CD4-positive, alpha-beta T cell treated with Interleukin-17A for 1 hour (primary cell): ENCODE measurements around the gene HRH2.

Source experiments
- DNase-seq: peaks from one replicate; pipeline ENCODE4 v3.0.0-alpha.2; 2020

Gene HRH2

DNA sequence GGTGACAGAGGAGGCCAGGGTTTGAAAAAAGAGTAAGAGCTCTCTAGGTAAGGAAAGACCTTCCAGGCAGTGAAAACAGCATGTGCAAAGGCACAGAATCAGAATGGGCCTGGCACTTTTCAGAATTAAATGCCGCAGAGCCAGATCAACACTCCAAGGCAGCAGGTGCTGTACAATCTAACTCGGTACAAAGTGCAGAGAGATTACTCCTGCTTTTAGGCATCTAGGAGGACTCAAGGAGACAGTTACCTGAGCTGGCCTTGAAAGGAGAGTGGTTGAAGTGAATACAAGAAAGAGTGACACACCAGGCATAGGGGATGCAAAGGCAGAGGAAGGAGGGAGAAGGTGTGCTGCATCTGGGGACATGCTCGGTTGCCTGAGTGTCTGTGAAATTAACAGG lies 21.5 kb downstream of the HRH2 start:
- no peak for DNase-seq

DNA sequence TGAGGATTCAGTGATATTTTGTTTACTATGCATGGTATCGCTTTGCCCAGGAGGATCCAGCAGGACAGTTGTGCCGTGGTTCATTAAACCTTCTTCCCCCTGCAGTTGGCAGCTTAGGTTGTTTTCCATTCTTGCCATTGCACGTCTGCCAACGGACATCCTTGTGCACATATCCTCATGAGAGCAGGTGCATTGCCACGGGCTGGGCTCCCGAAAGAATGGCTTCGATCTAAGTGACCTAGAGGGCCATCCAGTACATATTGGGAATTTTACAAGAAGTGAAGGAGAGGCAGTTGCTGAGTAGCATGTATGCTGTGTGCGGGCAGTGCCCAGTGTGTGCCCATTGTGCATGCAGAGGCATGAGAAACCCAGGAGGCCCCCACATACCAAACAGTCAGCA lies 22.1 kb downstream of the HRH2 start:
- DNase-seq: no peak

DNA sequence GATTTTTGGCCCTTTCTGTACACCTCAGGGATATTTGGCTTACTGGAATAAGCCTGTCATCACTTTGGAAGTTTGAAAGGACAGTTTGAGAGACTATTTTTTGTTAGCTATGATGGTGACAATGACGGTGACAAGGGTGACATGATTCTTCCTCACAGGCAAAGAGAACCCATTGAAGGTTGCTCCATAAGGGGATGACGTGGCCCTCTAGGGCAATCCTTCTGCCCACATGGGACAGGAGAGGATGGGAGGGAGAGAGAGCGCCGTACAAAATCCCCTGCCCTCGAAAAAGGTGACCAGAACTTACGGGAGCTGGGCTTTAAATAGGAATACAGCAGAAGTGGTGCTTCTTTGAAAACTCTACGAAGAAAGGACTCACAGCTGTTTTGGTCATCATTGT lies 22.6 kb downstream of the HRH2 start:
- DNase-seq: no peak

DNA sequence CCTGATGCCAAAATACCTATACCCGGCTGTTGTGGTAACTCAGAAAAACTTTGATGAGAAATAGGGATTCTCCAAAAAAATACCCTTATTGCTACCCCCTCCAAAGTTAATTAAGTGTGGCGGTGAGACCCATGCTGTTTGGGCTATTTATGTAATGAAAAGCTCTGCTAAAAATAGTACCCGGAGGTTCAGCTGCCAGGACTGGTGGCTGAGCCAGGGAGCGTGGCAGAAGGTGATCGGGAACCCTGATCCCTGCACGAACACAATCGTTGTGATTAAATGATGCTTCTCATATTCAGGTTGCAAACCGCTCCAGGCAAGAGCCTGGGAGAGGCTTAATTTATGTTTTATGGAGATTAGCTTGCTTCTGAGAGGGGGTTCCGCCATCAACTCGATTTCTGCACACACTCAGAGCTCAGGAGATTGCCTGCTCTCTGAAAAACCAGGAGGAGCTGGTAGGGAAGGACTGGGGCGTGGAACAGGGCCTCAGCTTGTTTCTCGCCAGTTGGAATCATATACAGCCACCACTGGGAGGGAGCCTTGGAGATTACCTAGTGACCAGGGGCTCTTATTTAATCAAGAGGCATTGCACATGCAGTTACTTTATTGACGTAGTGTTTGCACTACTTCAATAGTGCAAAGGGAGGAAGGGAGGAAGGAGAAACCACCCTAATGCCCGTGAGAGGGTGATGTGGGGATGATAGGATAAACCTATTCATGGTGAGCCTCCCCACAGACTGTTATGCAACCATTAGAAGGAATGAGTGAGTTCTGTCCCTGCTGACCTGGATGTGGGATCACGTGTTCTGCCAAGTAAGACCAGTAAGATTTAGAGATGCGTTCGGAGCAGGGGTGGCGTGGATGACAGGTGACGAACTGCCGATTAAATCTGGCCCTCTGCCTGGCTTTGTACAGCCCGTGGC lies 23.4 kb downstream of the HRH2 start:
- no peak for DNase-seq

DNA sequence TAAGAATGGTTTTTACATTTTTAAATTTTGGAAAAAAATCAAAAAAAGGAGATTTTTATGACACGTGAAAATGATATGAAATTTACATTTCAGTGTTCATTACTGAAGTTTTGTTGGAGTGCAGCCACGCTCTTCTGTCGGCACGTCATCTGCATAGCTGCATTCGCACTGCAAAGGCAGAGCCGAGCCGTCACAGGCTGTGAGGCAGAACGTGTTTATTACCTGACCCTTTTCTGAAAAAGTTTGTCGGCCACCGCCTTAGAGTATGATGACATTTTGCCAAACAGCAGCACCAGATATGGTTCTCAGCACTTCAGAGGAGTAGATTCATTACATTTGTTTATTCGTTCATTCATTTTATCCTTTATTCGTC lies 24.1 kb downstream of the HRH2 start:
- no peak for DNase-seq

DNA sequence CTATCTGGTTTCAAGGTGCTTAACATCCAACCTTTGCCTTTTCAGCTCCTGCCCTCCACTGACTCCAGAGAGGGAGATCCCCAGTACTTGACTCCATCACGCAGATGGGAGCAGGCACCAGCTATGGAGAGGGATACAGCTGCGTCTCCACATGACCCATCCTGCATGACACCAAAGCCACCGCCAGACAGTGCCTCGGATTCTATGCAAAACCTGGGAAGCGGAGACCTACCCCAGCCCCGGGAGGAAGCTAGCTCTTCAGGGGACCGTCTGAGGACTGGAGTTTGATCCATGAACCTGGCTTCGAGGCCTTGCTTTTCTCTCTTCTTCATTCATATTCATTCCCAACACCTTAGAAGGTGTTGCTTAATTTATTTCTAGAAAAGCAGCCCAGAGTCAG lies 24.8 kb downstream of the HRH2 start:
- DNase-seq: no peak

DNA sequence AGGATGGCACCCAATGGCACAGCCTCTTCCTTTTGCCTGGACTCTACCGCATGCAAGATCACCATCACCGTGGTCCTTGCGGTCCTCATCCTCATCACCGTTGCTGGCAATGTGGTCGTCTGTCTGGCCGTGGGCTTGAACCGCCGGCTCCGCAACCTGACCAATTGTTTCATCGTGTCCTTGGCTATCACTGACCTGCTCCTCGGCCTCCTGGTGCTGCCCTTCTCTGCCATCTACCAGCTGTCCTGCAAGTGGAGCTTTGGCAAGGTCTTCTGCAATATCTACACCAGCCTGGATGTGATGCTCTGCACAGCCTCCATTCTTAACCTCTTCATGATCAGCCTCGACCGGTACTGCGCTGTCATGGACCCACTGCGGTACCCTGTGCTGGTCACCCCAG lies 25.4 kb downstream of the HRH2 start:
- DNase-seq: no peak

DNA sequence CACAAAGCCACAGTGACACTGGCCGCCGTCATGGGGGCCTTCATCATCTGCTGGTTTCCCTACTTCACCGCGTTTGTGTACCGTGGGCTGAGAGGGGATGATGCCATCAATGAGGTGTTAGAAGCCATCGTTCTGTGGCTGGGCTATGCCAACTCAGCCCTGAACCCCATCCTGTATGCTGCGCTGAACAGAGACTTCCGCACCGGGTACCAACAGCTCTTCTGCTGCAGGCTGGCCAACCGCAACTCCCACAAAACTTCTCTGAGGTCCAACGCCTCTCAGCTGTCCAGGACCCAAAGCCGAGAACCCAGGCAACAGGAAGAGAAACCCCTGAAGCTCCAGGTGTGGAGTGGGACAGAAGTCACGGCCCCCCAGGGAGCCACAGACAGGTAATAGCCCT lies 26.1 kb downstream of the HRH2 start:
- DNase-seq: no peak

DNA sequence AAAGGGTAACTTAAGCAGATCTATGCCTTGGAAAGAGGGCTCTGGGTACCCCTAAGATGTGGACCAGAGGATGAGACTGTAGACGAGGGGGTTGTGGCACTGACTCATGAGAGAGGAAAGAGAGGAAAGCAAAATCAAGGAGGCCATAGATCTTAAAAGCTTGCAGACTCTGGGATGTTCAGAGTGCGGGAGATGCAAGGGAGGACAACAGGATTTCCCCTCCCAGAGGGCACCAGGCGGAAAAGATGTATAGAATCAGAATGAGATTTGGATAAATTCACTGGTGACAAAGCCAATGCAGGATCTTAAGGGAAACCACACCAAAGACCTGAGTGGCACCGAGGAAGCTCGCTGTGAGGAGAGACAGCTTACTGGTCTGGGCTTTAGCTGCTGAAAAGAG lies 27.1 kb downstream of the HRH2 start:
- no peak for DNase-seq

DNA sequence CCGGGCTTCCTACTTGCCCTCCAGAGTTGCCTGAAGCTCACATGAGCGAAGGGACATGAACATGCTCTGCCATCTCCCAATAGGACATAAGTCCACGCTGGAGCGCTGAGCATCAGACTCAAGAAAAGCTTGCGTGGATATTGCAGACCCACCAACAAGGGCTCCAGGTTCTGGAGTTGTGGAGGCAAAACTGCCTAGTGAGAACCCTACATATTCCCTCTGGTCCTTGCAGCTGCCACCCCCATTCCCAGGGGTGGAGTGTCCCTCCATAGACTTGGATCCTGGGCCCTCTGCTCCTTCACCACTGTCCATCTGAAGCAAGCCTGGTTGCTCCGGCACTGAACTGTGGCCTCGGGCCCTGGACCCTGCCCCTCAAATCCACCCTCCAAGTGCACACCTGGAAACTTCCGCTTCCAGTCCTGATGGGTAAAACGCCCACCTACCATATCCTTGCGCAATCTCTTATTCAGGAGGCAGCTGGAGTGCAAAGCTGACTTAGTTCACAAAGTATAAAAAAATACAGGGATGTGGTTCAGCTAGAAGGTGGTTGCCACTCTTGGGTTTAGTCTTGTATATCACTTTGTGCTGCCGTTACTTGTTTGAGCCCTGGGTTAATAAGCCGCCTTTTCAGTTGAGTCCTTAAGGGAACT lies 28.0 kb downstream of the HRH2 start:
- no peak for DNase-seq

DNA sequence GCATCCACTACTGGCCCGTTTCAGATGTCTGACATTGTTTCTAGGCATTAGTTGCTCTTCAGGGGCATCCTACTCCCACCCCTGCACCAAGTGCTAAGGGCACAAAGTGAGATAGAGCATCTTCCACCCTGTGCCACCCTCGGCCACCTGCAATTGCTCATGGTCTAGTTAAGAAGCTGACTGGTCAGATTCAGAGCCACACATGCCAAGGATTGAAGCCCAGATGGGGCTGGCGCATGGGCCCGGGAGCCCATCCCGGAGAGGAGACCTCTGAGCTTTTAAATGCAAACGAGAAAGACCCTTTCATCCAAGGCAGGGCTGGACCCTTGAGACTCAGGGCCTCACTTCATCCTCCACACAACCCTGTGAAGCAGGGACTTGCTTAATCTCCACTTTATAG lies 28.5 kb downstream of the HRH2 start:
- DNase-seq: no peak

DNA sequence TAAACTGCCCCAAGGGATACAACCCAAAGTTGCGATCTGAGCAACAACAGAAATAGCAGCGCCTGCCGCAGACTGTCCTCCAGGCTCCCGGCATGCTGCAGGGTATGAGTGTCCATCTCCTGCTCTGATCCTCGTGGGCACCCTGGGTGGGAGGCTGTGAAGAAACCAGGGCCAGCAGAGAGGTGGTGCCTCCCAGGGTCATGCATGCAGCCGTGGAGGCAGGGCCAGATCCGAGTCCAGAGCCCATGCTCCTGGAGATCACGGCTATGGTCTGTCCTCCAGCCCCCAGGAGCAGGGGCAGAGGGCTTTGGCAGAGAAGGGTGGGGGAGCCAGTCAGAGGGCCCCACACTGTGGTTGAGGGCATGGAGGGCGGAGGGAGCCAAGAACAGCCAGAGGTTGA lies 29.0 kb downstream of the HRH2 start:
- DNase-seq: no peak

DNA sequence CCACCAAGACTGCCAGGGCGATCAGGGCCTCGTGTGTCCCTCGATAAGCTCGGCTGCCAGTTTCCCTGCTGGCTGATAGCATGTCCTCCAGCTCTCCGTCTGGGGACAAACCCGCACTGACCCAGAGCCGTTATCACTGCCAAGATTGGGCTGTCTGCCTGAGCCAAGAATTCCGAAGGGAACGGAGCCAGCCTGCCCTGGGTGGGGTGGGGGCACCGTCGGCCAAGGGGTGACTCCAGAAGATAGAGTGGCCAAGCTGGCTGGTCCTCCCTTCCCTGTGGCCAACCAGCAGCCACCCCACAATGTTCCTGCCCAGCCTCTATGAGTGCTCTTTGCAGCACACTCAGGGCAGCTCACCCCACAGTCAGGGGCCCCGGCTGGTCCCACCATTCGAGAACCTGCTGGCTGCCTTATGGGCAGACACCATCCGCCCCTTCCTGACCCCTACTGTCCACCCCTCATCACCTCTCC lies 29.4 kb downstream of the HRH2 start:
- no peak for DNase-seq

DNA sequence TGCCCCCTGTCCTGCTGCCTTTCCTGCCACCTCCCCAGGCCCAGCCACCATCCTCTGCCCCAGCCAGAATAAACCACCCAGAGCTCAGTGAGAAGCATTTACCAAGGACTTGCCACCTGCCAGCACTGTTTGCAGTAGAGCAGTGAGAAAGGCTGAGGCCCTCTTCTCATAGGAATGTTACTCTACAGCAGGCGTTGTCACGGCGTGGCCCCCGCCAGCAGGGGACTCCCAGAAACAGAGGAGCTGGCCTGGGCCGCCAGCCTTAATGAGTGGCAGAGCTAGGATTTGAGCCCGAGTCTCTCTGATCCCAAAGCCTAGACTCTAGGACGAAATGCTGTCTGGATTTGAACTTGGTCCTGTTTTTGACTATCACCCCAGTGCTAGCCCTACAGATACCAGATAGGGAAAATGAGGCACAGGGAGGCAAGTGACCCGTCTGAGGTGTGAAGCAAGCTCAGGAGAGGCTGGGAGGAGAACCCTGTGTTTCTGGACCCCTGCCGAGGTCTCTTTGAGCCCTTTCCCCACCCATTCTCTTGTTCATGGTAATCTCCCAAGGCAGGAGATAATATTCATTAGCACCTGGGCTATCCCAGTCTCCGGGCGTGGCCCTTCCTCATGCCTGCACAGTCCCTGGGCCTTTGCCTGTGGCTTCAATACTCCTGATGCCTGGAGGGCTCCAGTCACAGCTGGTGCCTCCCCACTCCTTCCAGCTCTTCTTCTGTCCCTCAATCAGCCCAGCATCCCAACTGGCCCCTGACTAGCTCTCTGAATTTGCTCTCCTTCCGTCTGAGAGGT lies 30.7 kb downstream of the HRH2 start:
- DNase-seq: no peak

DNA sequence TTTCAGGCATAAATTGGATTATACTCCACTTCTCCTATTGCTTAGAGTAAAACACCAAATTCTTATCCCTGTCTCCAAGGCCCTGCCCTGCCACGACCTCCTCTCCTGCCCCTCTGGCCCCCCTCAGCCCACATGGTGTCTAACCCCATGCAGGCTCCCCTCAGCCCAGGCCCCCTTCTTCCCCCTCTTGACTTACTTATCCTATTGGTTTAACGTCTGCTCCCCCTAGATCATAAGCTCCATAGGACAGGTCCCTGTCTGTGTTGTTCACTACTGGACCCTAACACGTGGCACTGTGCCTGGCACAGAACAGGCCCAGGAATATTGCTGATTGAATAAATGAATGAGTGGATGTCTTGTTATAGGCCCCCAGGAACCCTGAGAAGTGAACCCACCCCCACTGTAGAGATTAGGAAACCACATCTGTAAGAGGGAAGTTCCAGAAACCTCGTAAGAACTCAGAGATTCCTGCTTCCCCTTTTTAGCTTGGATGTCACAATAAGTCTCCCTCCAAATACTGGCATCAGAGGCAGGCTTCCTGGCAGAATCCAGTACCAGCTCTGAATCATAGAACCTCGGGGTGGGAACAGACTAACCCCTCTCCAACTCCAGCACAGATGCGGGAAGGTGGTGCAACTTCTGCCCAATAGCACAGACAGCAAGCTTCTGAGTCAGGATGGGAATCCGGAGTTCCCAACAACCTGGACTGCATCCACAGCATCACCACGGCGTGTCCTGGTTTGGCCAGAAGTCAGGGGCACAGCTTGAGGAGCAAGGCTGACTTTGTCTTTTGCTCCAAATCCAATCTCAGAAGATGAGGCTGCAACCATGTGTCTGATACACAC lies 31.5 kb downstream of the HRH2 start:
- peak; percentile 8 for DNase-seq

DNA sequence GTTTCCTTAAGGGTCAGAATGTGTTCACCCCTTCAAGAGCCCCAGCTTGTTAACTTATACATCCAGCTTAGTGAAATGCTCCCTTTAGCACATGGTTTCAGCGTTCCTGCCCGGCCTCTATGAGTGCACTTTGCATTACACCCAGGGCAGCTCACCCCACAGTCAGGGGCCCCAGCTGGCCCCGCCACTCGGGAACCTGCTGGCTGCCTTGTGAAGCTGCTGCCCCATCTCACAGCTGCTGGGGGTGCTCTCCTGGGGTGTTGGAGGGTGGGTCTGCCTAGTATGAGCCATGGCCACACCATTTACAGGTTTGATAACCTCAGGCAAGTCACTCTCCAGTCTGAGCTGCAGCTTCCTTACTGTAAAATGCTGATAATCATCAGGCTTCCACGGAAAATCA lies 32.2 kb downstream of the HRH2 start:
- DNase-seq: no peak

DNA sequence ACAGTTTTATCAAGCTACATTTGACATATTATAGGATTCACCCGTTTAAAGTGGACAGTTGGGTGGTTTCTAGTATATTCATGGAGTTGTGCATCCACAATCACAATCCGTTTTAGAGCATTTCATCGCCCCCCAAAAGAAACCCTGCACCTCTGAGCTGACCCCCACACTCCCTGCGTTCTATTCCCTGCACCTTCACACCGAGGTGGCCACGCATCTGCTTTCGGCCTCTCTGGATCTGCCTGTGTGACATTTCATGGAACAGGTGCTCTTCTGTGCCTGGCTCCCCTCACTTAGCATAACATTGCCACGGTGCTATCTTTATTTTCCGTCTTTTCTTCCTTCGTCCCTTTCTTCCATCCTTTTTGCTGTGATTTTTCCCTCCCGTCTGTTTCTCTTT lies 32.7 kb downstream of the HRH2 start:
- DNase-seq: no peak

DNA sequence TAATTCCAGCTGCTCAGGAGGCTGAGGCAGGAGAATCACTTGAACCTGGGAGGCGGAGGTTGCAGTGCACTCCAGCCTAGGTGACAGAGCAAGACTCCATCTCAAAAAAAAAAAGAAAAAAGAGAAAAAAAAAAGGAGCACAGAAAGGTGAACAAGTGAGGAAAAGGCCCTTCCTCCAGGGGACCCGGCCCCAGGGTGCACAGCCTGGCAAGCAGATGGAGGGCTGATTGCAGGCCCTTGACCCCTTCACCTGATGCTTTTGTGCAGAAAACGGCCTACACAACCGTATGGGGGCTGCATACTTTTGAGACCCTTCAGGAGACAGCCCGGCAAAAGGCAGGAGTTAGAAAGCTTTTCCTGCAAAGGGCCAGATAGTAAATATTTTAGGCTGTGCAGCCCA lies 33.9 kb downstream of the HRH2 start:
- DNase-seq: no peak

DNA sequence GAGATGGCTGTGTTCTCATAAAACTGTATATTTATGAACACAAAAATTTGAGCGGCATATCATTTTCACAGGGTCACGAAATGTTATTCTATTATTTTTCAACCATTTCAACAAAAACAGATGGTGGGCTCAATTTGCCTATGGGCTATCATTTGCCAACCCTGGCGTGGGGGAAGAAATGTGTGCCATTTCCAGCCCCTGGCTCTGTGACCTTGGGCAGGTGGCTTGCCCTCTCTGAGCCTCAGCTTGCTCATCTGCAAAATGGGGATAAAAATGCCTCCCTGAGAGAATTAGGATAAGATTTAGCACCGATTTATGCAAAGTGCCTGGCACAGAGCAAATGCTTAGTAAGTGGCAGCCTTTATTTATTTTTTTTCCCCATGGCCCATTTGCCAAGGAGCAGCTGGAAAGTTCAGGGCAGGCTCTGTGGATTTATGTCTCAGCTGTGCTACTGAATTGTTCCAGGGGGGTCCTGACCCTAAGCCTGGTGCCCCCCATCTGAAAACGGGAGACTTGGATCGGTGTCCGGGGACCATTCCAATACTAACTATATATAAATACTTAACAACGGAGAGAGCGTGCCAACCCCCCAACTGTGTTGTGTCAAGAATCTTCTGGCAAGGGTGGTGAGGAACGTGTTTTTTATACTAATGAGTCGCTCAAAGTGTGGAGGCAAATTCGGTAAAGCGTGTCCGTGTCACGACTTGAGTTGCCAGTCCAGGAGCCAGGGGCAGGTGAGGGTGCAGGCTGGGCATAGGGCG lies 34.5 kb downstream of the HRH2 start:
- no peak for DNase-seq

DNA sequence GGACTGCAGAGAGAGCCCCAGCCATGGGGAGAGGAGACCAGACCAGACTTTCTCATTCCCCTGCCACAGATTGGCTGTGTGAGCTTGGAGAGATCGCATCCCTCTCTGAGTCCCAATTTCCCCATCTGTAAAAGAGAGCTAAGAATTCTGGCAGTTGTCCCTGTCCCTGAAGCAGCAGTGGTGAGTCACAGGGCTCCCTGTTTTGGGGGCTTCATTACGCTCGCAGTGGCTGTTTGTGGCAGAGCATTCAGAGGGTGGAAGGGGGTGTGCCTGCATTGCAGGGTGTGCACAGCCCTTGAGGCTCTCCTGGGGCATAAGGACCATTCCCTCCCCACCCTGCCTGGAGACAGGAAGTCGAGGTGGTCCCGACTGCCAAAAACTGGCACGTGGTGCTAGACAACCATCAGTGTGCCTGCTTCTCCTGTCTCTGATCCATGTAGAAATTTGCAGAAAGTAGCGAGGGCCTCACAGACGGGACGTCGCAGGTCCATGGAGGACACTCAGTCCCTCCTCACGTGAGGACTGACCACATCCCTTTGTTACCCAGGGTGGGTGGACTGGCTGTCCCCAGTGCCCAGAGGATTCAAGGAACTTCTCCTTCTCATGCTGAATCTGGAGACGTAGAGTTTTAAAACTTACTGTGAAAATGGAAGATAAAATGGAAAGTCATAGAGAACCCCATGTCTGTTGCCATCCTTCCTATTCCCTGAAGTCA lies 35.3 kb downstream of the HRH2 start:
- DNase-seq: no peak

DNA sequence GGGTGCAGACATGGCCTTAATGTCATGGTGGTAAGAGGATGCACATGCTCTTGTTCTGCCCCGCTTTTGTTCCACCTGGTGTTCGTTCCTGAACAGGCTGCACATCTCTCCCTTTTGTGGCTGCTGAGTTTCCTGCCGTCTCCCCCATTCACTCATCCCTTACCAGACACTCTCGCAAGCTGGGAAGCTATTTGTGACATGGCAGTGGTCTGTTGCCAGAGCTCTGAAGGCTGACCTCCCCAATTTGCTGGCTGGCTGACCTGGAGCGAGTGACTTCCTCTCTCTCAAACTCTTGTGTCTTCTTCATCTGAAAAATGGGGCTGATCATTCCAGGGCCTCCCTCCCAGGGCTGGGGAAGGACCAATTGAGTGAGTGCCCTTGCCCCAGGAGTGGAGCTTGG lies 35.9 kb downstream of the HRH2 start:
- DNase-seq: no peak
